ENCODE measurements around the gene PROS1. TPM values are rescaled to one million over a fixed set of nuclear protein-coding genes. Genes with fewer than 3 reads are reported as not detected.

PROS1 gene
- total RNA-seq, 1 experiment from 2014 or later = 1.3 TPM

- Mint-ChIP-seq H3K27ac (no peak overlapping the region), H3K27me3 (ENCODE audit: low read depth) (peaks cover 2% of the 10 kb centered on the region; the same call in 1 of the 2 replicates), H3K4me3 (no peak overlapping the region), H3K9me3 (peaks cover 44 to 45% of the 10 kb centered on the region in 2 experiments), H3K4me1 (no peaks in the 10 kb centered on the region), H3K36me3 (ENCODE audit: insufficient read depth in 1 of 3, low read depth in 3 of 3) (peaks cover 4 to 19% (median 6%) of the 10 kb centered on the region in 3 experiments; a peak in 4 of 7 replicates)
- H3T11ph ChIP-seq (ENCODE audit: low read length) = no peak overlapping the region
- H3K23ac ChIP-seq (ENCODE audit: insufficient read length, low read depth, low read length) = no peak overlapping the region
- no peaks in the 10 kb centered on the region for H3K79me2 ChIP-seq (ENCODE audit: insufficient read depth, low read length)
- peaks cover 42% of the 10 kb centered on the region for H3K9me3 ChIP-seq (ENCODE audit: control insufficient read depth, low read depth, low read length)
- H2AFZ ChIP-seq (ENCODE audit: low read length) = no peak overlapping the region
- no peak for DNase-seq
- H2BK12ac ChIP-seq (ENCODE audit: insufficient read length, low read depth, low read length) = no peak overlapping the region
- no peak overlapping the region for H4K8ac ChIP-seq (replicated peaks; ENCODE audit: insufficient read length, low read depth, low read length)
- no peak overlapping the region for H4K5ac ChIP-seq (ENCODE audit: insufficient read length, low read depth, low read length)
- H3K9ac ChIP-seq (ENCODE audit: extremely low read depth, insufficient read length, low read length) = no peak overlapping the region
- no peak overlapping the region for H4K91ac ChIP-seq (ENCODE audit: insufficient read length, low read depth, low read length)
- H3K4me2 ChIP-seq (ENCODE audit: insufficient read depth, insufficient read length, low read length) = no peak overlapping the region
- H3K56ac ChIP-seq (ENCODE audit: insufficient read length, low read depth, low read length) = no peak overlapping the region
- no peak overlapping the region for H2BK120ac ChIP-seq (ENCODE audit: low read depth, low read length, poor library complexity, severe bottlenecking)
- H2BK20ac ChIP-seq (ENCODE audit: low read depth, low read length, poor library complexity, severe bottlenecking) = no peak overlapping the region
- no peaks in the 10 kb centered on the region for H4K20me1 ChIP-seq (ENCODE audit: control insufficient read depth, insufficient read depth, insufficient read length)
- H3K23me2 ChIP-seq (ENCODE audit: insufficient read length, low read depth, low read length, poor library complexity, severe bottlenecking) = no peaks in the 10 kb centered on the region
- H2BK15ac ChIP-seq (ENCODE audit: low read depth, low read length) = no peak overlapping the region
- no peak overlapping the region for H2AK5ac ChIP-seq (ENCODE audit: insufficient read length, low read length)
- H3K79me1 ChIP-seq (ENCODE audit: insufficient read depth, low read depth, low read length, poor library complexity, severe bottlenecking) = no peaks in the 10 kb centered on the region
- no peak overlapping the region for H3K18ac ChIP-seq (ENCODE audit: insufficient read length, low read depth, low read length)
- H3K4ac ChIP-seq (ENCODE audit: low read depth, low read length) = no peak overlapping the region
- no peak overlapping the region for H3K14ac ChIP-seq (ENCODE audit: insufficient read depth, low read length)
- no peak overlapping the region for H3K27ac ChIP-seq (ENCODE audit: insufficient read length, low read depth, low read length)
- no peaks in the 10 kb centered on the region for H3K27me3 ChIP-seq (ENCODE audit: insufficient read depth, low read length)
- WGBS (ENCODE audit: extremely low coverage, insufficient read length, low lambda C conversion rate) = no CpG with 5 or more reads among the region's 1 CpG
- no peaks in the 10 kb centered on the region for H3K4me1 ChIP-seq (ENCODE audit: insufficient read depth, low read length)
- no peak overlapping the region for H2BK5ac ChIP-seq (ENCODE audit: insufficient read length, low read length)
- TF ChIP-seq CTCF (conservative IDR thresholded peaks at IDR 0.05) = no peak
These were observed 37.1 kb downstream of the PROS1 start for GRCh38 chr3:93936549-93936948.

All from H9 (cell line).